MCF 10A (cell line): Measurements from ENCODE around the gene FKBP5. TPM values are rescaled to one million over a fixed set of nuclear protein-coding genes. Genes with fewer than 3 reads are reported as not detected.
"Not testable (repeated sequence)": the region's sequence is repeated elsewhere in the genome, so short reads cannot be mapped to it uniquely, and the experiment has no call there.

Experiments
- BruUV-seq: library from RNA; stranded (reverse); fragments of 400-500 nt; replicated peaks from 2 replicates; lab custom pipeline; 2021; lab: Mats Ljungman, UMichigan
- CTCF ChIA-PET: fragments of 300-600 bp; sonication (Branson Sonifier 250); formaldehyde crosslinking; extraction: SDS; loops from one replicate; lab custom pipeline; 2021; ENCODE audit warnings: antibody characterized with exemption, inconsistent platforms; lab: Yijun Ruan, JAX
- POLR2A ChIA-PET: fragments of 300-600, 350-650 bp; sonication (Branson Sonifier 250); formaldehyde crosslinking; extraction: SDS; loops from one replicate; lab custom pipeline; 2020; ENCODE audit warnings: antibody characterized with exemption, inconsistent platforms; lab: Yijun Ruan, JAX
- DNase-seq: peaks from one replicate; pipeline ENCODE4 v3.0.0-alpha.2; 2018; ENCODE audit not compliant: unreplicated experiment
- H3K27ac Mint-ChIP-seq: one replicate; pipeline ENCODE4 v1.8.0; 2022; ENCODE audit warnings: mild to moderate bottlenecking, low read depth, mixed read lengths; ENCODE audit not compliant: unreplicated experiment
- H3K27me3 Mint-ChIP-seq: one replicate; pipeline ENCODE4 v1.8.0; 2022; ENCODE audit warnings: mixed read lengths; ENCODE audit not compliant: insufficient read depth, unreplicated experiment
- H3K36me3 Mint-ChIP-seq: one replicate; pipeline ENCODE4 v1.8.0; 2022; ENCODE audit warnings: mild to moderate bottlenecking, moderate library complexity, mixed read lengths; ENCODE audit not compliant: insufficient read depth, unreplicated experiment
- H3K4me1 Mint-ChIP-seq: one replicate; pipeline ENCODE4 v1.8.0; 2022; ENCODE audit warnings: mixed read lengths; ENCODE audit not compliant: insufficient read depth, unreplicated experiment
- H3K4me3 Mint-ChIP-seq: one replicate; pipeline ENCODE4 v1.8.0; 2022; ENCODE audit warnings: mild to moderate bottlenecking, moderate library complexity, mixed read lengths; ENCODE audit not compliant: unreplicated experiment
- H3K9me3 Mint-ChIP-seq: one replicate; pipeline ENCODE4 v1.8.0; 2022; ENCODE audit warnings: mixed read lengths; ENCODE audit not compliant: unreplicated experiment
- intact Hi-C: fragments of 100-400 bp; cut with micrococcal nuclease; formaldehyde crosslinking; loops from 2 replicates; pipeline ENCODE4 v1.14.1; 2022
- total RNA-seq: library from RNA; stranded (reverse); gene quantifications from 2 replicates; pipeline ENCODE4 v1.2.3, GENCODE V29; 2022
- TF ChIP-seq, protein P1 (sequence below): fragments of 200-600 bp; IDR thresholded peaks from one replicate; pipeline ENCODE4 v1.8.0; 2022; ENCODE audit warnings: antibody characterized with exemption, mild to moderate bottlenecking; ENCODE audit not compliant: unreplicated experiment

The FKBP5 gene
- total RNA-seq, 1 experiment from 2014 or later: 387 TPM

GRCh38 chr6:35706468-35706867, 17.8 kb upstream of the FKBP5 start:
- H3K4me3 Mint-ChIP-seq: no peak overlapping the region
- CTCF ChIA-PET: no interaction called here
- no peak overlapping the region for H3K27ac Mint-ChIP-seq
- no peaks in the 10 kb centered on the region for H3K9me3 Mint-ChIP-seq
- POLR2A ChIA-PET: interaction anchor here (0.7 to 1.5 kb wide), 6 partner anchors 15 to 210 kb away, joined by 3 to 9 read pairs (median 4); no protein-coding TSS in a partner anchor
- peak; percentile 74 for DNase-seq
- peaks cover 13% of the 10 kb centered on the region for H3K4me1 Mint-ChIP-seq
- BruUV-seq: no TSS peak
- TF ChIP-seq, protein P1, sequence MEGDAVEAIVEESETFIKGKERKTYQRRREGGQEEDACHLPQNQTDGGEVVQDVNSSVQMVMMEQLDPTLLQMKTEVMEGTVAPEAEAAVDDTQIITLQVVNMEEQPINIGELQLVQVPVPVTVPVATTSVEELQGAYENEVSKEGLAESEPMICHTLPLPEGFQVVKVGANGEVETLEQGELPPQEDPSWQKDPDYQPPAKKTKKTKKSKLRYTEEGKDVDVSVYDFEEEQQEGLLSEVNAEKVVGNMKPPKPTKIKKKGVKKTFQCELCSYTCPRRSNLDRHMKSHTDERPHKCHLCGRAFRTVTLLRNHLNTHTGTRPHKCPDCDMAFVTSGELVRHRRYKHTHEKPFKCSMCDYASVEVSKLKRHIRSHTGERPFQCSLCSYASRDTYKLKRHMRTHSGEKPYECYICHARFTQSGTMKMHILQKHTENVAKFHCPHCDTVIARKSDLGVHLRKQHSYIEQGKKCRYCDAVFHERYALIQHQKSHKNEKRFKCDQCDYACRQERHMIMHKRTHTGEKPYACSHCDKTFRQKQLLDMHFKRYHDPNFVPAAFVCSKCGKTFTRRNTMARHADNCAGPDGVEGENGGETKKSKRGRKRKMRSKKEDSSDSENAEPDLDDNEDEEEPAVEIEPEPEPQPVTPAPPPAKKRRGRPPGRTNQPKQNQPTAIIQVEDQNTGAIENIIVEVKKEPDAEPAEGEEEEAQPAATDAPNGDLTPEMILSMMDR: no peak
- H3K27me3 Mint-ChIP-seq: no peaks in the 10 kb centered on the region
- intact Hi-C loops: no loop called here
- no peaks in the 10 kb centered on the region for H3K36me3 Mint-ChIP-seq

GRCh38 chr6:35703554-35703953, 14.8 kb upstream of the FKBP5 start:
- Mint-ChIP-seq H3K4me1 (peaks cover 4% of the 10 kb centered on the region), H3K27me3 (no peaks in the 10 kb centered on the region), H3K4me3 (no peak overlapping the region), H3K36me3 (no peaks in the 10 kb centered on the region), H3K9me3 (no peaks in the 10 kb centered on the region), H3K27ac (no peak overlapping the region)
- ChIA-PET CTCF (interaction anchor here (0.7 kb wide), 1 partner anchor 57 kb away, joined by 3 read pairs; no protein-coding TSS in a partner anchor), POLR2A (interaction anchor here (0.9 to 1.6 kb wide), 5 partner anchors 12 to 22 kb away, joined by 3 to 9 read pairs (median 4); partner anchors contain the start of gene FKBP5)
- BruUV-seq: no TSS peak
- no peak for DNase-seq
- TF ChIP-seq, protein P1: no peak
- intact Hi-C loops: no loop called here

GRCh38 chr6:35698858-35699257, 10.1 kb upstream of the FKBP5 start:
- ChIA-PET CTCF (no interaction called here), POLR2A (interaction anchor here (0.6 to 2.7 kb wide), 3 partner anchors 10 to 41 kb away, joined by 3 to 9 read pairs (median 3); partner anchors contain the start of gene FKBP5)
- no TSS peak for BruUV-seq
- no peak overlapping the region for H3K4me3 Mint-ChIP-seq
- intact Hi-C loops: no loop called here
- no peaks in the 10 kb centered on the region for H3K27me3 Mint-ChIP-seq
- TF ChIP-seq, protein P1: no peak
- no peak for DNase-seq
- no peaks in the 10 kb centered on the region for H3K9me3 Mint-ChIP-seq
- H3K36me3 Mint-ChIP-seq: no peaks in the 10 kb centered on the region
- no peak overlapping the region for H3K27ac Mint-ChIP-seq
- H3K4me1 Mint-ChIP-seq: peaks cover 5% of the 10 kb centered on the region

GRCh38 chr6:35698430-35698829, 9.7 kb upstream of the FKBP5 start:
- BruUV-seq, H3K27ac Mint-ChIP-seq, H3K4me1 Mint-ChIP-seq, H3K9me3 Mint-ChIP-seq, DNase-seq, H3K4me3 Mint-ChIP-seq, CTCF ChIA-PET, H3K36me3 Mint-ChIP-seq, H3K27me3 Mint-ChIP-seq, intact Hi-C loops: not testable (repeated sequence)
- POLR2A ChIA-PET: interaction anchor here (1.7 to 2.7 kb wide), 2 partner anchors 10 to 29 kb away, joined by 3 to 9 read pairs; partner anchors contain the start of gene FKBP5
